CD4-positive, alpha-beta T cell treated with Interferon gamma for 1 hour (primary cell): ENCODE data around the gene ALG2.
"Not testable (repeated sequence)": the region's sequence is repeated elsewhere in the genome, so short reads cannot be mapped to it uniquely, and the experiment has no call there.

Source experiments
- DNase-seq: peaks from one replicate; pipeline ENCODE4 v3.0.0-alpha.2; 2020

The ALG2 gene

GRCh38 chr9:99237356-99237755, 15.6 kb upstream of the ALG2 start:
- DNase-seq = no peak

DNA sequence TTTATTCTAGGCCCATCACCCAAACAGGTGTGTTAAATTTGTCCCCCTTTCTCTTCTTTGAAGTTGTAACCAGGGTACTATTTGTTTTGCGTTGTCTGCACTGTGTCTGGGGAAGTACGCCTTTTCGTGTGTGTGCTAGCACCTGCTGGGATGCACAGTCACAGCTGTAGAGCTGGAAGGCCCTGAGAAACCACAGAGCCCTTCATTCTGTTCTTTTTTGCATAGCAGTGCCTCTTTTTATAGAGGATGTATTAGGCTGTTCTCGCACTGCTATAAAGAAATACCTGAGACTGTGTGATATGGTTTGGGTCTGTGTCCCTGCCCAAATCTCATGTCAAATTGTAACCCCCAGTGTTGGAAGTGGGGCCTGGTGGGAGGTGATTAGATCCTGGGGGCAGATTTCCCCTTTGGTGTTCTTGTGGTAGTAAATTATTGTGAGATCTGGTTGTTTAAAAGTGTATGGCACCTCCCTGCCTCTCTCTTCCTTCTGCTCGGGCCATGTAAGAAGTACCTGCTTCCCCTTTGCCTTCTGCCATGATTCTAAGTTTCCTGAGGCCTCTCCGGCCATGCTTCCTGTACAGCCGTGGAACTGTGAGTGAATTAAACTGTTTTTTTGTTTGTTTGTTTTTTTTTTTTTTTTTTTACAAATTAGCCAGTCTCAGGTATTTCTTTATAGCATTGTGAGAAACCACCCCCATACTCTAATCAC, 14.3 kb upstream of the ALG2 start:
- peak; percentile 65 for DNase-seq

- DNase-seq = no peak
Observed at GRCh38 chr9:99235069-99235468, 13.3 kb upstream of the ALG2 start.

GRCh38 chr9:99234618-99235017, 12.9 kb upstream of the ALG2 start:
- DNase-seq = no peak

DNA sequence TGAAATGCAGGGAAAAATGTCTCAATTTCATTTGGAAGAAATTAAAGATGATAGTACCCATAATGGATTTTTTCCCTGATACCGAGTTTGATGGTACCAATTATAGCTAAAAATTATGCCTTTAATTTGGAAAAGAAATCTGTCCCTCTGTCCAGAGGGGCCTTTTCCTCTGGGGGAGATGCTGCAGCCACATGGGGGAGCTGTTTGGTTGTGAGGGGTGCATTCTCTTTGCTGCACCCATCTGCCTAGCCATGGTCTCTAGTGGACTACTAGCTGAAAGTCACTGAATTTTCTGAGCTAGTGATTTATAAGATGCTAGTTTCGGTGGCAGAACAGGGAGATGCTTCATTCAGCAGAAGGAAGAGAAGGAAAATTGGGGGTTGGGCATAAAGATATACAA, 10.0 kb upstream of the ALG2 start:
- peak; percentile 8 for DNase-seq

GRCh38 chr9:99230206-99230605, 8.5 kb upstream of the ALG2 start:
- DNase-seq = no peak

- no peak for DNase-seq
Observed at GRCh38 chr9:99226054-99226453, 4.3 kb upstream of the ALG2 start.

GRCh38 chr9:99224445-99224844, 2.7 kb upstream of the ALG2 start:
- DNase-seq = no peak

GRCh38 chr9:99222416-99223270, 901 bp upstream of the ALG2 start:
- DNase-seq = no peak

DNA sequence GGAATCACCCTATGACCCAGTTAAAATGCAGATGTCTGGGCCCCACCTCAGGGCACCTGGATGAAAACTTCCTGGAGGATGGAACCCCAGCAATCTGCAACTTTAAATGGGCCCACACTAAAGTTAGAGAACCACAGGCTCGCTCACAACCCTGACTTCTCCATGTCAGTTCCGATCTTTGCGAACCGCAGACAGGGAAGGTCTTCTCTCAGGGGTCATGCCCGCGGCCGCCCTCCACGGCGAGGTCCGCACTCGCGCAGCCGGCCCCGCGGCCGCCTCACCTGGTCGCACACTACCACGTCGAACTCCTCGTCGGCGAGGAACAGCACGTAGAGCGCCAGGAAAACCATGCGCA, 499 bp downstream of the ALG2 start:
- no peak for DNase-seq

GRCh38 chr9:99220011-99220410, 1.7 kb downstream of the ALG2 start:
- DNase-seq = no peak

DNA sequence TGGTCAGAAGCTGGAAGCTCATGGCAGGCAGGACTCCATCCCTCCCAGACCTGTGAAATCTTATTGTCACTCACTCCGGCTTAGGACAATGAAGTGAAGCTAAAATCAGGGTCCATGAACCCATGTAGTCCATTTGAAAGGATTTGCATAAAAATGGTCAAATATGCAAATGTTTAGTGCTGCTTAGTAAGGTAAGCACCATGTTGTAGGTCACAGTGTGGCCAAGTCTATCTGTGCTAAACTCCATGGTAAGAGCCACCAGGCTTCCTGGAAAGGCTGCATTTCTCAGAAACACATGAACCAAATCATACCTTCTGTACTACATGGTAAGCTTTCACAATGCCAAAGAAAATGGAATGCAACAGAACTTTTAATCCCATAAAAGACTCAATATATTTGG, 5.7 kb downstream of the ALG2 start:
- no peak for DNase-seq

DNA sequence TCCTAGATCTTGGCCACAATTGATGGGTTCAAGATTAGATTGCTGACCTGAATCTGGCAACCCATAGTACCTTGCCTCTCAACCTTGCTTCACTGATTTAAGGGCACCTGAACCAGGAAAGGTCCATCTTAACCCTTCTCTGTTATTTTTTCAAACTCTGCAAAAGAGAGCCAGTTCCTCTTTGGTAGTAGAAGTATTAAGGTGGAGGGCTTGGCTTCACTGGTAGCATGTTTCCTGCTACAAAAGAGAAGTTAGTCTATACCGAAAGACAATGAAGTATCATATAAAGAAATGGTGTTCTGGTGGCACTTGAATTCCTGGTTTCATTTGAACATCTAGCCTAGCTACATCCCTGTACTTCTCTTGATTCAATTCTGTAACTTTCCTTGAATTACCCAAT, 8.5 kb downstream of the ALG2 start:
- no peak for DNase-seq

DNA sequence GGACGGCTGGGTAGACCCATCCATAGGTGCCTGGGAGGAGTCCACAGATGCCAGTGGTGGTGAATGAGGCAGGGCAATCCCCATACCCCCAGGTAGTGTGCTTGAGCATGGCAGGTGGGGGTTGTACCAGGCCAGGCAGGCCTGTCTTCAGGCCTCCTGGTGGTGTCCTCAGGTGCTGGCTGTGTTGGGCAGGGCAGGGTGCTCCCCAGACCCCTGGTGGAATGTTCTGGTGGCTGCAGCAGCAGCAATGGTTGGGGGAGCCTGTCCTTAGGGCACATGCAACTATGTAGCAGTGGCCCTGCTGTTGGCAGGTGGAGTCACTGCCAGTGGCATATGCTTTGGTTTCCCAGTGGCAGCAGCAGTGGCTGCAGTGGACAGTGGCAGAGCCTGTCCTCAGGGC, 10.0 kb downstream of the ALG2 start:
- DNase-seq = no peak

- DNase-seq = no peak
Observed at GRCh38 chr9:99210572-99210971, 11.2 kb downstream of the ALG2 start.

DNA sequence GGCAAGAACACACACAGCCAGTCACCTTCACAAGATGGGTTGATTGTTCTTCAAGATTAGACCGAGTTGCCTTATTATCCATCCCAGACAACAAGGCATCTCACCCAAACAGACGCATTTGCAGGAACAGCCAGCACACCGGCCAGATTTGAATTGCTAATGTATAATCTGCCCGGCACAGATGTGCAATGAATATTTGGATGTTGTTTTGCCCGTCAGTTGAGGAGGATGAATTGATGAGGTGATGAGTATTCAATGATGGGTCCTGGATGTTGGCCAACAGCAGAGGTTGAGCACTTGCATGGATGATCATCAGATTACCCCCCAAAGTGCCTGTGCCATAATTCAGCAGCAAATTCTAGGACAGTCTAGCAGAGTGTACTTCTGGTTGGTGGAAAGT, 20.1 kb downstream of the ALG2 start:
- no peak for DNase-seq

- no peak for DNase-seq
Observed at GRCh38 chr9:99199938-99200539, 21.7 kb downstream of the ALG2 start.

DNA sequence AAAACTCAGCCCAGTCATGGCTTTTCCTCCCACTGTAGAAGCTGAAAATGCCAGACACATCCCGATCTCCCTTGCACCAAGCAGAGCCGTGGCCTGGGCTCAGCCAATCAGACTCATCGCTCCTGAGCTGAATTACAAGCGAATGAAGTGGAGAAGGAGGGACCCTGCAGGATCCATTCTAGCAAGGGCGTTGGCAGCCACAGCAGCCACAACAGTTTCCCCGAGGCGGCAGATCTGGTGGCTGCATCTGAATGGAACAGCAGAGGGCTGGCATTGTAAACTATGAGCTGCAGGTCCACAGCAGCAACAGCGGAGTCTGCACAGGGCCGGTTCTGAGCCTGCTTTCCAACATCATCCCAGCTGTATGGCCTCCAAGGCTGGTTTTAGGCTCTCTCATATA, 23.8 kb downstream of the ALG2 start:
- no peak for DNase-seq

- no peak for DNase-seq
Observed at GRCh38 chr9:99197124-99197630, 24.6 kb downstream of the ALG2 start.

DNA sequence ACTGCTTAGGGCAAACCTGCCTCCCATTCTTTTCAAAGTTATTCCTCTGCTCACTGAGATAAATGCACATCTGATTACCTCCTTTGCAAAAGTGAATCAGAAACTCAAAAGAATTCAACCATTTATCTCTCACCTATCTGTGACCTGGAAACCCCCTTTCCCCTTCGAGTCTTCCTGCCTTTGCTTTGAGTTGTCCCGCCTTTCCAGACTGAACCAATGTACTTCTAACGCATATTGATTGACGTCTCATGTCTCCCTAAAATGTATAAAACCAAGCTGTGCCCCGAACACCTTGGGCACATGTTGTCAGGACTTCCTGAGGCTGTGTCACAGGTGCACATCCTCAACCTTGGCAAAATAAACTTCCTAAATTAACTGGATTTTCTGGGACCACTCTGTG, 25.3 kb downstream of the ALG2 start:
- DNase-seq = not testable (repeated sequence)

- DNase-seq = no peak
Observed at GRCh38 chr9:99193466-99193821, 28.3 kb downstream of the ALG2 start.

- DNase-seq = no peak
Observed at GRCh38 chr9:99192786-99193465, 28.8 kb downstream of the ALG2 start.

DNA sequence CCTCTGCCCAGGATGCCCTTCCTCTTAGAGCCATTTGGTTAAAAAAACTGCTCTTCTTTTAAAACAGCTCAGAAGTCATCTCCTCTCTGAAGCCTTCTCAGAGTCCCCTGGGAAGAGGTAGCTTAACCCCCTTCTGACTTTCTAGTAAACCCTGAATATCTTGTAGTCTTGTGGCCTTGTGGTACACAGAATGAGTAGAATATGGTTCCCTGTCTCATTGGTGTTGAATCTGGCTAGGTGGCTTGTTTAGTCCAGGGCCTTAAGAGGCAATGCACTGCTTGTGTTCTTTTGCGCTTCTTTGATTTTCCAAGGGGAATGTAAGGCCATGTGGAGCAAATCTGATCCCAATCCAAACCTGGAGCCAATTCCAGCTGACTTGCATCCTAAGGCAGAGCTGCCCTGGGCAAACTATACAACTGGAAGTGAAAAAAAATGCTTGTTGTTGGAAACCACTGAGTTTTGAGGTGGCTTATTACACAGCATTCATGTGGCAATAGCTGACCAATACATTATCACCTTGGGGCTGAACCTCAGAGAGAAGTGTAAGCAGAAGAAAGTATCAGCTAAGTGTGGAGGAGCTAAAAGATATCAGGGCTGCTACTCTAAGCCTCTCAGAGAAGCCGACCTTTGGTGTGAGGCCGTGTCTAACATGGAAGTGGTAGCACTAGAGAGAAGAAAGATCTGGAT, 31.0 kb downstream of the ALG2 start:
- DNase-seq = no peak
